ENCODE measurements around the gene KLF2. TPM values are rescaled to one million over a fixed set of nuclear protein-coding genes. Genes with fewer than 3 reads are reported as not detected.

The KLF2 gene
- total RNA-seq, 3 donors from 2014 or later, result 12.0 to 23.3 (median 21.8) TPM

DNA sequence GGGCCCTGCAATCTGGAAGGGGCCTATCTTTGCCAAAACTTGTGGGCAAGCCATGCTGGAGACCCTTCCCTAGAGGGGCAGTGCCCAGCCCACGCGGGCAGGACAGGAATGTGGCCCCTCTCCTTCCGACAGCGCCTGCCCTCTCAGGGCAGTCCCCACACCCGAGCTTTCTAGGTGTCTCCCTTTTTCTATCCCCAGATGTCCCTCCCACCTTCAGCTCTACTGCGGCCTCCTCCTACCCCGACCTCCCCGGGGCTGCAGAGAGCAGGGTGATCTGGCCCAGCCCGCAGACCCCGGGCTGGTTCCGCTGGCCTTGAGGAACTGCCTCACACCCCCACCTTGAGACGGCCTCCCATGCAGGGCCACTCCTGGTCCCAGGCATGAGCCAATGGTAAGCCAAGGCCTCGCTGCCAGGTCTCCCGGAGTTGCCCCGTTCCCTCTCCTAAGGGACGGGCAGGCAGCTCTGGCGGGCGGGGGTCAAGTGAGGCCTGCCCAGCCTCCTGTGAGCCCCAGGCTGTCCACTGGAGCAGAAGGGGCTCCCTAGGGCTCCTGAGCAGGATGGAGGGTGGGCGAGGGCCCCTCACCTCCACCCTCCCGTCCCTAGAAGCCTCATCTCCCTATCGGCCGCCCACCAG lies 39.7 kb downstream of the KLF2 start:
- intact Hi-C loops (cut with DNase I; ENCODE audit: low total_unique reads), result no loop called here
- TF ChIP-seq, protein P1, sequence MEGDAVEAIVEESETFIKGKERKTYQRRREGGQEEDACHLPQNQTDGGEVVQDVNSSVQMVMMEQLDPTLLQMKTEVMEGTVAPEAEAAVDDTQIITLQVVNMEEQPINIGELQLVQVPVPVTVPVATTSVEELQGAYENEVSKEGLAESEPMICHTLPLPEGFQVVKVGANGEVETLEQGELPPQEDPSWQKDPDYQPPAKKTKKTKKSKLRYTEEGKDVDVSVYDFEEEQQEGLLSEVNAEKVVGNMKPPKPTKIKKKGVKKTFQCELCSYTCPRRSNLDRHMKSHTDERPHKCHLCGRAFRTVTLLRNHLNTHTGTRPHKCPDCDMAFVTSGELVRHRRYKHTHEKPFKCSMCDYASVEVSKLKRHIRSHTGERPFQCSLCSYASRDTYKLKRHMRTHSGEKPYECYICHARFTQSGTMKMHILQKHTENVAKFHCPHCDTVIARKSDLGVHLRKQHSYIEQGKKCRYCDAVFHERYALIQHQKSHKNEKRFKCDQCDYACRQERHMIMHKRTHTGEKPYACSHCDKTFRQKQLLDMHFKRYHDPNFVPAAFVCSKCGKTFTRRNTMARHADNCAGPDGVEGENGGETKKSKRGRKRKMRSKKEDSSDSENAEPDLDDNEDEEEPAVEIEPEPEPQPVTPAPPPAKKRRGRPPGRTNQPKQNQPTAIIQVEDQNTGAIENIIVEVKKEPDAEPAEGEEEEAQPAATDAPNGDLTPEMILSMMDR (IDR thresholded peaks at IDR 0.05), result no peak
- TF ChIP-seq POLR2AphosphoS5 (IDR thresholded peaks at IDR 0.05) (no peak), POLR2A (IDR thresholded peaks at IDR 0.05) (no peak)

DNA sequence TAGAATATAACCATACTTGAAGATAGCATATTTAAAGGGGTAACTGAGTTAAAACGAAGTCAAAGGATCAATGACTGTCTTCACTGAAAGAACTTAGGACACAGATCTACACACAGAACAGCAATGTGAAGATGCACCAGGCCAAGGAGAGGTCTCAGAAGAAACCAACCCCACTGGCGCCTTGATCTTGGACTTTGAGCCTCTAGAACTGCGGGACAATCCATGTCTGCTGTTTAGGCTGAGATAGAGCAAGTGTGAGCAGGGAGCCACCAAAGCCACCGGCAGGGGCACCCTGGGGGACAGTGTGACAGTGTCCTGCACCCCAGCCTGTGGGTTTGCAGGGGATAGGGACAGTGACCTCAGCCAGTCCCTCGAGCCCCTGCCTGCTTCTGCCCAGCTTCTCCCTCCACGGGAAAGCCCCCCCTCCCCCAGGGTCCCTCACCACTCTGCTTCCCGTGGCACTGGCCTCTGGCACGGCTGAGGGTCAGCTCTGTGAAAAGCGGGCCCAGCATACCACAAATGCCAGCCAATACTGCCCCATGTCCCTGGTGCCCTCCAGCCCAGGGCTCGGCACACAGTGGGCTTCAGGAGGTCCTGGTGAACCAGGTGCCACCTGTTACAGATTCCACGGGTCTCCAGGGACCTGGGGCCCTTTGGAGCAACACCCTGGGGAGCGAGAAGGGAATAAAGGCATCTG lies 40.8 kb downstream of the KLF2 start:
- DNase-seq (ENCODE audit: low spot score in 2 of 2), result no peak
- TF ChIP-seq POLR2AphosphoS5 (IDR thresholded peaks at IDR 0.05) (no peak), POLR2A (IDR thresholded peaks at IDR 0.05) (no peak)
- TF ChIP-seq, protein P1 (IDR thresholded peaks at IDR 0.05), result no peak
- H3K4me1 ChIP-seq, result no peaks in the 10 kb centered on the region
- H3K27me3 ChIP-seq, result no peaks in the 10 kb centered on the region
- intact Hi-C loops (cut with DNase I; ENCODE audit: low total_unique reads), result no loop called here
- H3K27ac ChIP-seq, result peak overlapping the region in 1 of 2 donors; percentile 30
- no peaks in the 10 kb centered on the region for H3K9me3 ChIP-seq
- H3K36me3 ChIP-seq, result no peaks in the 10 kb centered on the region
- no peak overlapping the region for H3K4me3 ChIP-seq

More for the DNA sequence above, 39.7 kb downstream of the KLF2 start:
- Histone ChIP-seq H3K4me1 (no peaks in the 10 kb centered on the region), H3K27ac (peak overlapping the region in 1 of 2 donors; percentile 48), H3K4me3 (no peak overlapping the region), H3K27me3 (no peaks in the 10 kb centered on the region), H3K36me3 (no peaks in the 10 kb centered on the region), H3K9me3 (no peaks in the 10 kb centered on the region)
- DNase-seq (ENCODE audit: low spot score in 2 of 2), result no peak

DNA sequence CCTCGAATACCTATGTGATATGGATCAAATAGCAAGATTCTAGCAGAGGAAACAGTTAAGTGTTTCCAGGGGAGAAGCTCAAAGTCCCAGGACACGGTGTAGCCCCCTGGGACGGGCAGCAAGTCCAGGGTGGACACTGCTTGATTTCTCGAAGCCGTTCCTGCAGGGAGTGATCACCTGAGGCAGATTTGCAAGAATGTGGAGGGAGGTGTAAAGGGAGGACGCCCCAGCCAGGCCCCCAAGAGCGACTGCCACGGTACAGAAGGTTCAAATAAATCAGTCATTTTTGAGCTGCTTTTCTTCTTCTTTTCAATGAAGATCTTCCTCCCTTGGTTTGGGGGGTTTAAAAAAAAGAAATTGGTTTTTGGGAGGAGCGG lies 41.4 kb downstream of the KLF2 start:
- Histone ChIP-seq H3K36me3 (no peaks in the 10 kb centered on the region), H3K4me3 (no peak overlapping the region), H3K4me1 (no peaks in the 10 kb centered on the region), H3K9me3 (no peaks in the 10 kb centered on the region), H3K27me3 (no peaks in the 10 kb centered on the region), H3K27ac (peak overlapping the region in 1 of 2 donors; percentile 30)
- TF ChIP-seq POLR2AphosphoS5 (IDR thresholded peaks at IDR 0.05) (no peak), POLR2A (IDR thresholded peaks at IDR 0.05) (no peak)
- TF ChIP-seq, protein P1 (IDR thresholded peaks at IDR 0.05), result no peak
- intact Hi-C loops (cut with DNase I; ENCODE audit: low total_unique reads), result no loop called here
- DNase-seq (ENCODE audit: low spot score in 2 of 2), result no peak

DNA sequence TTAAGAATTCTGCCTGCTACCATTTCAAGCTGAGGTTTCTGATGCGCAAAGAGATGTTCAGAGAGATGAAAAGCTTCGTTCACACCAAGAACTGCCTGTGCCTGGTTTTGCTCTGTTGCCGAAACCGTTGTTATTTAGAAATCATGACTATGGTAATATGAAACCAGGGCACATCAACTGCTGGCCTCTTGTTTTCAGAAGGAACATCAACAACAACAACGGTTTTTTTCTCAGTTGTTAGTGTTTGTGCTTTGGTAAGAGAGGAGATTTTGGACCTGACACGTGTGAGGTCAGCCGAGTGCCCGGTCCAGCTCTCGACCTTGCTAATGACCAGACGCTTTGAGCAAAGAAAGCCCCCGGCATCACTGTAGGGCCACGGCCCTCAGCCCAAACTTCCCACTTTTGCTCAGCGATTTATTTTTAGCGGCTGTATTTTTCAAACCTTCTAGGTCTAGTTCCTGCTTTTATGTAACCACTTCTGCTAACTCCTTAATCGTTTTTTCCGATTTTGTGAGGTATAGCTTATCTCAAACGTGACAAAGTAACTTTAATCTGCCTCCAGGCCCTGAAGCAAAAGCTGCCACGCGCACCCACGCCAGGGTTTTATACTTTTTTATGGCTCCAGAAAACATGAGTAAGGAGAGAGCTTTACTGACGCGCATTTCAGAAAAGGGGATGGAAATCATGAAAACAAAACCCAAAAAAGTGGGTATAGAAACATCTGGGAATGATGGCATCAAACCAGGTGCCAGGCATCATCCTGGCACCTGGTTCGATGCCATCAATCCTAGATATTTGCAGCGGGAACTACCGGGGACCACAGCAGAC lies 42.0 kb downstream of the KLF2 start:
- no peak for TF ChIP-seq POLR2A (IDR thresholded peaks at IDR 0.05)
- TF ChIP-seq, protein P1 (IDR thresholded peaks at IDR 0.05), result no peak
- TF ChIP-seq POLR2AphosphoS5 (IDR thresholded peaks at IDR 0.05), result no peak
- Histone ChIP-seq H3K9me3 (no peaks in the 10 kb centered on the region), H3K36me3 (no peaks in the 10 kb centered on the region), H3K27me3 (no peaks in the 10 kb centered on the region), H3K4me3 (no peak overlapping the region), H3K4me1 (no peaks in the 10 kb centered on the region), H3K27ac (no peak overlapping the region)
- intact Hi-C loops (cut with DNase I; ENCODE audit: low total_unique reads), result no loop called here
- DNase-seq (ENCODE audit: low spot score in 2 of 2), result no peak
